Stomach smooth muscle (tissue), 2 donors: ENCODE measurements around the gene CRNN.

Source experiments
- H3K27ac ChIP-seq: one replicate; pipeline ENCODE4 v1.7.0; 2013; ENCODE audit warnings: mild to moderate bottlenecking, low read length, inconsistent platforms
- H3K27me3 ChIP-seq, 2 donors: one replicate each; pipeline ENCODE4 v1.7.0; 2013; ENCODE audit warnings: low read length in 2 of 2; ENCODE audit not compliant: insufficient read depth in 2 of 2, control insufficient read depth in 1 of 2
- H3K36me3 ChIP-seq, 2 donors: one replicate each; pipeline ENCODE4 v1.7.0; 2013; ENCODE audit warnings: low read length in 2 of 2; ENCODE audit not compliant: control insufficient read depth in 2 of 2, insufficient read depth in 2 of 2
- H3K4me1 ChIP-seq: one replicate; pipeline ENCODE4 v1.7.0; 2013; ENCODE audit warnings: low read length; ENCODE audit not compliant: control insufficient read depth, insufficient read depth
- H3K4me3 ChIP-seq, 2 donors: one replicate each; pipeline ENCODE4 v1.7.0; 2013; ENCODE audit warnings: low read length in 2 of 2
- H3K9ac ChIP-seq, 2 donors: one replicate each; pipeline ENCODE4 v1.7.0; 2013; ENCODE audit warnings: low read length in 2 of 2, mild to moderate bottlenecking in 1 of 2
- H3K9me3 ChIP-seq, 2 donors: one replicate each; pipeline ENCODE4 v1.7.0; 2013; ENCODE audit warnings: low read length in 2 of 2; ENCODE audit not compliant: control insufficient read depth in 2 of 2
- donor health status: healthy.
- donor health status: Pancreatic carcinoma.

The CRNN gene

DNA sequence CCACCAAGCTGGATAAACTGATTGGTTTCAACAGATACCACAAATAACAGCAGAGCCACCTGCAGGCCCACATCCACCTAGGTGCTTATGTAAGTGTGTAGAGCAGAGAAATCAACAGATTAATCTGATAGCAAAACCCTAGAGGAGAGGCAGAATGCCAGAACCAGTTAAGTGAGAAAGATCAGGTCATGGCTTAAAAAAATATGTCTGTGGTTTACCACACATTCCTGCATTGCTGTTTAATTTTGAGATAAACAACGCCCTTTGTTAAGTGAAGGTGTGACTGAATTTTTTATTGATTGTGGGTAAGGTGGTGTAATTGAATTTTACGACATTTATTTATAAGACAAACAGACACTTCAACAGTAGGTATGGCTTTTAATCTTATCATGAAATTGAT, 21.2 kb downstream of the CRNN start:
- Histone ChIP-seq H3K9me3 (no peaks in the 10 kb centered on the region), H3K4me1 (no peaks in the 10 kb centered on the region), H3K4me3 (no peak overlapping the region), H3K27ac (no peak overlapping the region), H3K27me3 (no peaks in the 10 kb centered on the region), H3K9ac (no peak overlapping the region), H3K36me3 (no peaks in the 10 kb centered on the region)

DNA sequence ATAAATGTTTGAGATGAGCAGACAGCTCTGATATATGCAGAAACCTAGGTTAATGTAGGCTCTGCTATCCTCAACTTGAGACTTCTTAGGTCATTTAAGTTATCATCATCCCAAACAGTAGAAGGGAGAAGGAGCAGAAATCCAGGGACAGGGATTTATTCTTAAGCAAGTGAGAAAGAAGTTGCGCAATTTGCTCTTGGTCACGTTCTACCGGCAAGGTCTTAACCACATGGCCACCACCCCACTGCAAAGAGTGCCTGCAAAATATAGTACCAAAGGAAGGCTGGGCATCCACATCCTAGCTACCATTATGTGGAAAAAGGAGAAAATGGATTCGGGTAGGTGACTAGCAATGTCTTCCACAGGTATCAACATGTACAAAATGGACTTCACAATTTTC, 25.2 kb downstream of the CRNN start:
- no peak overlapping the region for H3K27ac ChIP-seq

DNA sequence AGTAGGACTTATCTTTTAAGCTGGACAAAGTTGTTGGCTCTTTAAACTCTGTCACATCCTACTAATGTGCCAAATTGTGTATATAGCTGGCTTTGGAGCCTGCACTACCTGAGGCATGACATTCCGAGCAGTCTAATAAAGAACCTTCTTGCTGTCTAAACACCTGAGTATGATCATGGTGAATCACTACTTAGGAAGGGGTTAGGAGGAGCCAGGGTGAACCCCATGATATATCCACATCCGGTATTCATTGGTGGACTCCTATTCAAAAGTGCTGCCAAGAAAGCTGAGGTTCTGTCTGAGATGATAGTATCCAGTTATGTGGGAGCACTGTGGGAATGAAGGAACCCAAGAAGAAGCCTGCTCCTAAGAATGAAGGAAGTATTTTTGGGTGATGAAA, 27.1 kb downstream of the CRNN start:
- Histone ChIP-seq H3K9me3 (no peaks in the 10 kb centered on the region), H3K27me3 (no peaks in the 10 kb centered on the region), H3K36me3 (no peaks in the 10 kb centered on the region), H3K27ac (no peak overlapping the region), H3K4me1 (no peaks in the 10 kb centered on the region), H3K4me3 (no peak overlapping the region), H3K9ac (no peak overlapping the region)

More for the DNA sequence above, 25.2 kb downstream of the CRNN start:
- Histone ChIP-seq H3K9me3 (no peaks in the 10 kb centered on the region), H3K4me1 (no peaks in the 10 kb centered on the region), H3K9ac (no peak overlapping the region), H3K36me3 (no peaks in the 10 kb centered on the region), H3K4me3 (no peak overlapping the region), H3K27me3 (no peaks in the 10 kb centered on the region)

DNA sequence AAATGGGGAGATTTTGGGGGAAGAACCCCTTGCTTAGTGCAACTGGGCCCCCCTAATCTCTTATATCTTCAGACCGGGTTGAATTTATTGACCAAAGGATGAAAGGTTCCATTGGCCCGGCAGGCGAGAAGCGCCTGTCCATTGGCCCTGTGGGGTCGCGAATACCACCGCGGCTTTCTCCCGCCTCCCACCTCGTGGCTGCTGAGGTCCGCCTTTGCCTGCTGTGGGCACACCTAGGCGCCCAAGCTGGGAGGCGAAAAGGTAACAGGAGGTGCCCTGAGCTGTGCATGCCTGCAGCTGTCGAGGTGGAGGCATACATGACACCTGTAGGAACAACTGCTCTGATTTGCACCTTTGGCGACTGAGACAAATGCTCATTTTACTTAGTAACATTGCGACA, 33.1 kb downstream of the CRNN start:
- no peaks in the 10 kb centered on the region for H3K4me1 ChIP-seq
- H3K27me3 ChIP-seq = no peaks in the 10 kb centered on the region
- H3K27ac ChIP-seq = no peak overlapping the region
- no peak overlapping the region for H3K9ac ChIP-seq
- H3K9me3 ChIP-seq = no peaks in the 10 kb centered on the region
- no peak overlapping the region for H3K4me3 ChIP-seq
- no peaks in the 10 kb centered on the region for H3K36me3 ChIP-seq

DNA sequence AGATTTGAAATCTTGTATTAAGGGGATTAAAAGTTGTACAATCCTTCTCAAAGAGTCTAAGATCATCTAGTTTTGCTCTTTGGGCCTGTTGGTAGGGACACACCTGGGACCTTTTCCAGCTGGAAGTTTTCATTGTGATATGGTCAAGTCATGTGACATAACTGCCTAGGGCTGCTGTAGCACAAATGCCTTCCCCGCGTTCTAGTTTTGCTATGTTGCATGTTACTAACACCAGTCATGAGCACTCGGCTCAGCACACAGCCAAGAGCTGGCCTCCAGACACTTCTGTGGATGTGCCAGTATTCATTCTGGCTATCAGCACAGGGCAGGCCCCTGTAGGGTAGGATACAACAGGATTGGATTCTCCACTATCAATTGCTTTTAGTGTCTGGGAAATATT, 39.6 kb downstream of the CRNN start:
- Histone ChIP-seq H3K4me3 (no peak overlapping the region), H3K9ac (no peak overlapping the region), H3K9me3 (peaks cover 0 to 3% of the 10 kb centered on the region in 2 donors), H3K27me3 (no peaks in the 10 kb centered on the region), H3K27ac (no peak overlapping the region), H3K36me3 (no peaks in the 10 kb centered on the region), H3K4me1 (no peaks in the 10 kb centered on the region)

DNA sequence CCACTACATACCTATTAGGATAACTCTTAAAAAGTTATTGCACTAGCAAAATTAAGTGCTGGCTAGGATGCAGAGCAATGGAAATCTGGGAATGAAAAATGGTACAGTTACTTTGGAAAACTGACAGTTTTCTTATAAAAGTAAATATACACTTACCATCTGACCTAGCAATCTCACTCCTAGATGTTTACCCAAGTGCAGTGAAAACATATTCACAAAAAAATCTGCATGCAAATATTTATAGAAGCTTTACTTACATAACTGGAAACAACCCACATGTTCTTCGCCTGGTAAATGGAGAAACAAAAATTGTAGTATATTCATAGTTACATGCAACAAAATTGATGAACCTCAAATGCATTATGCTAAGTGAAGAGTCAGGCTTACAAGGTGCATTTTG, 41.4 kb downstream of the CRNN start:
- H3K4me1 ChIP-seq = no peaks in the 10 kb centered on the region
- no peaks in the 10 kb centered on the region for H3K36me3 ChIP-seq
- H3K9me3 ChIP-seq = peaks cover 0 to 3% of the 10 kb centered on the region in 2 donors
- no peak overlapping the region for H3K4me3 ChIP-seq
- no peak overlapping the region for H3K9ac ChIP-seq
- no peak overlapping the region for H3K27ac ChIP-seq
- H3K27me3 ChIP-seq = no peaks in the 10 kb centered on the region

DNA sequence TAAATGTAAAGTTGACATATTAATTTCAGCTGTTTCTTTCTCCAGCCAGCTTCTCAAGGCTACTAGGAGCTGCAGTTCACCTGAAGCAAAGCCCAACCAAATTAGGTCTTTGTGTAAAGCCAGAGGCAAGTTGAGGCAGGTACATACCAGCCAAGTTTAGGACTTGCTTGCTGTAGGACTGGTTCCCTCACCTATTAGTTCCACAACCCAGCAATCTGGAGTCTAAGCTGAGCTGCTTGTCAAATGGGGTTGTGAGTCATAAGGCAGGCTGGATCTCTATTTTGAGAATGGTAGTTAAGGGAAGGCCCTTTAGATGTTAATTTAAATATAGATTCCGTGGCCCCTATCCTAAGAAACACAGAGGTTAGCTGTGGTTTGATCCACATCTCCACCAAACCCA, 46.6 kb downstream of the CRNN start:
- Histone ChIP-seq H3K9me3 (peaks cover 0 to 3% of the 10 kb centered on the region in 2 donors), H3K27me3 (no peaks in the 10 kb centered on the region), H3K9ac (no peak overlapping the region), H3K27ac (no peak overlapping the region), H3K4me1 (no peaks in the 10 kb centered on the region), H3K36me3 (no peaks in the 10 kb centered on the region), H3K4me3 (no peak overlapping the region)

DNA sequence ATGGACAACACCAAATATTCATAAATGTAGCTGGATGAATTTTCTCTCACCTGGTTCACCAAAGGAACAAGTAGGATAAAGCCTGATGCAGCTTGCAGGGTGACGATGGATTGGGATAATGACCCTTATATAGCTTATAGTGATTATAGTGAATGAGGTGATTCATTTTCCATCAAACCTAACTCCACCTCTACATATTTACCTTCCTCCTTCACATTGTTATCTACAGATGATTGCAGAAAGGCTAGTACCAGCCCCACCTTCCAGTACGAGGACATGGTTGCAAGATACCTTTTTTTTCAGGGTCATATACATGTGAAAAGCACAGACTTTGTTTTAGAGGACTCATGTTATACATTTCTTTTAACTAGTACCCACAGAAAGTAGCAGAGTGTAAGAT, 54.2 kb downstream of the CRNN start, which contains the start of gene FLG2:
FLG2 (minus strand) TSS at position 101 of the 400 bp plus-strand sequence. CDS start 1,122 bp downstream, outside the sequence.
- H3K27ac ChIP-seq = no peak within 1 kb of the TSS
- H3K9me3 ChIP-seq = peaks cover 0 to 1% of the 10 kb centered on the region in 2 donors
- no peaks in the 10 kb centered on the region for H3K27me3 ChIP-seq
- H3K4me3 ChIP-seq = no peak within 1 kb of the TSS
- no peak within 1 kb of the TSS for H3K9ac ChIP-seq
- no peaks in the 10 kb centered on the region for H3K36me3 ChIP-seq
- no peaks in the 10 kb centered on the region for H3K4me1 ChIP-seq
